Right atrium auricular region (tissue), 2 donors: ENCODE results near the gene CRYL1. TPM values are rescaled to one million over a fixed set of nuclear protein-coding genes. Genes with fewer than 3 reads are reported as not detected.

ENCODE experiments used
- DNase-seq: peaks from one replicate; pipeline ENCODE4 v3.0.0-alpha.2; 2019; ENCODE audit warnings: low spot score
- H3K27ac ChIP-seq, 2 donors: fragments of 200-600 bp; sonication (generic); 1 replicate in 1 of 2; 2 replicates in 1 of 2; pipeline ENCODE4 v1.5.1; 2016 to 2019
- H3K27me3 ChIP-seq, 2 donors: fragments of 200-600 bp; sonication (generic); one replicate each; pipeline versions ENCODE4 v1.5.1 to v1.6.0; 2017 to 2019
- H3K36me3 ChIP-seq: fragments of 200-600 bp; sonication (generic); one replicate; pipeline ENCODE4 v1.5.1; 2016
- H3K4me1 ChIP-seq, 2 donors: fragments of 200-600 bp; sonication (generic); one replicate each; pipeline versions ENCODE4 v1.5.1 to v1.6.0; 2017 to 2019
- H3K4me3 ChIP-seq, 2 donors: fragments of 200-600 bp; sonication (generic); 1 replicate in 1 of 2; 2 replicates in 1 of 2; pipeline ENCODE4 v1.5.1; 2017 to 2019; ENCODE audit warnings: mild to moderate bottlenecking in 1 of 2, moderate library complexity in 1 of 2
- H3K9me3 ChIP-seq, 2 donors: fragments of 200-600 bp; sonication (generic); one replicate each; pipeline ENCODE4 v1.5.1; 2019
- total RNA-seq, 2 donors: library from RNA; depleted of rRNA; stranded (reverse); fragments of >200 nt; gene quantifications; one replicate each; pipeline ENCODE4 v1.1.0, GENCODE V29; 2016
- TF ChIP-seq, protein P1 (sequence below), 2 donors: fragments of 200-600 bp; sonication (generic); IDR thresholded peaks; one replicate each; pipeline ENCODE4 v1.5.1; 2019; ENCODE audit warnings: antibody characterized with exemption in 2 of 2

The CRYL1 gene
- total RNA-seq, 2 donors from 2014 or later = 26.5 to 27.9 TPM

DNA sequence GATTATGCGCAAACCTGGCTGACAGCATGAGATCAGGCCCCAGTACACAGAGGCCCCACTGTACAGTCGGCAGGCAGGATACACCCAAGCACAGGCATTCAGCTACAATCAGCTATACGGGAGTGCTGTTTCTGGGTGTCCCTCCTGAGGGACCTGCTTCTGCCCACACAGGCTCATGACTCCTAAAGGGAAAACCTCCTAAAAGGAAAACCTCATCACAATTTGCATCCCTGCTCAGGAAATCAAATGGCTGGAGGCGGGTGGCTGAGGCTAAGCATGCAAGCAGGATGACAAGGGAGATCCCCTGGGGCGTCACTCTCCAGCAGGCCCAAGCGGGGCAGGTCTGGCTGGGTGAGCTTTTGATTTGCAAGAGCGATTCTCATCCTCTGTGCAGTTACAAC is 99.8 kb downstream of the CRYL1 start:
- H3K4me3 ChIP-seq = no peak overlapping the region
- no peaks in the 10 kb centered on the region for H3K27me3 ChIP-seq
- no peaks in the 10 kb centered on the region for H3K9me3 ChIP-seq
- TF ChIP-seq, protein P1, sequence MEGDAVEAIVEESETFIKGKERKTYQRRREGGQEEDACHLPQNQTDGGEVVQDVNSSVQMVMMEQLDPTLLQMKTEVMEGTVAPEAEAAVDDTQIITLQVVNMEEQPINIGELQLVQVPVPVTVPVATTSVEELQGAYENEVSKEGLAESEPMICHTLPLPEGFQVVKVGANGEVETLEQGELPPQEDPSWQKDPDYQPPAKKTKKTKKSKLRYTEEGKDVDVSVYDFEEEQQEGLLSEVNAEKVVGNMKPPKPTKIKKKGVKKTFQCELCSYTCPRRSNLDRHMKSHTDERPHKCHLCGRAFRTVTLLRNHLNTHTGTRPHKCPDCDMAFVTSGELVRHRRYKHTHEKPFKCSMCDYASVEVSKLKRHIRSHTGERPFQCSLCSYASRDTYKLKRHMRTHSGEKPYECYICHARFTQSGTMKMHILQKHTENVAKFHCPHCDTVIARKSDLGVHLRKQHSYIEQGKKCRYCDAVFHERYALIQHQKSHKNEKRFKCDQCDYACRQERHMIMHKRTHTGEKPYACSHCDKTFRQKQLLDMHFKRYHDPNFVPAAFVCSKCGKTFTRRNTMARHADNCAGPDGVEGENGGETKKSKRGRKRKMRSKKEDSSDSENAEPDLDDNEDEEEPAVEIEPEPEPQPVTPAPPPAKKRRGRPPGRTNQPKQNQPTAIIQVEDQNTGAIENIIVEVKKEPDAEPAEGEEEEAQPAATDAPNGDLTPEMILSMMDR (IDR thresholded peaks at IDR 0.05) = no peak
- no peaks in the 10 kb centered on the region for H3K36me3 ChIP-seq
- H3K4me1 ChIP-seq = peaks cover 0 to 13% of the 10 kb centered on the region in 2 donors
- no peak for DNase-seq
- H3K27ac ChIP-seq = no peak overlapping the region

DNA sequence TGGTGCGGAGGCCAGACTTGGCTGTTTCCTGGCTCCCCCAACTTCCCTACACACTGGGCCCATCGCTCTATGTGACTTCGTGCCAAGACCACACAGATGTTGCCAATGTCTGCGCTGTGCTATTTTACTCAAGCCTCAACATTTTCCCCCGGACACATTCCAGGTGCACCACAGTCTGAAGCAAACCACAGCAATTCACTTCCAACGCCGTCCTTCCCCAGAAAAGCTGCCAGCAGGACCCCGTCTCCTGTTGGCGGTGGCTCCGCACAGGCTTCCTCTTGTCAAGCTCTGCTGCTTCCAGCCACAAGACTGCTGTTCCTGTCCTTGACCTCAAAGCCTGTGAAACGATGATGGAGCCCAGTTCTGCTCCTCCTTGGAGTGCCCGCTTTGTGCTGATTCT is 100.7 kb downstream of the CRYL1 start:
- peaks cover 0 to 13% of the 10 kb centered on the region in 2 donors for H3K4me1 ChIP-seq
- H3K27ac ChIP-seq = no peak overlapping the region
- TF ChIP-seq, protein P1 (IDR thresholded peaks at IDR 0.05) = no peak

DNA sequence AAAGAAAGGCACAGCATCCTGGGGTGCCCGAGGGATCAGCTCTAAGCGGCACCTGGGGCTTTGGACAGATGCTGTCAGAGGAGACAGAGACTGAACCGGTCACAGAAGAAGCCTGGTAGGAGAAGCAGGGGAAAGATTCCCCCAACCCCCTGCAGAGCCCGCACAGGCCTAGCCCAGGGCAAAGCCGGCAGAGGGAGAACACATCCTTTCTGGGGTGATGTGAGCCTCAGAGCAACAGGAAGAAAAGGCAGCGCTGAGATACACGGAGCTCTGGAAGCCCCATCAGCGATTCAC is 101.2 kb downstream of the CRYL1 start:
- Histone ChIP-seq H3K9me3 (no peaks in the 10 kb centered on the region), H3K27ac (no peak overlapping the region), H3K27me3 (no peaks in the 10 kb centered on the region), H3K4me3 (no peak overlapping the region), H3K36me3 (no peaks in the 10 kb centered on the region), H3K4me1 (peaks cover 0 to 13% of the 10 kb centered on the region in 2 donors)
- no peak for DNase-seq
- TF ChIP-seq, protein P1 (IDR thresholded peaks at IDR 0.05) = no peak

More for the DNA sequence above, 100.7 kb downstream of the CRYL1 start:
- DNase-seq = no peak
- H3K4me3 ChIP-seq = no peak overlapping the region
- H3K36me3 ChIP-seq = no peaks in the 10 kb centered on the region
- H3K27me3 ChIP-seq = no peaks in the 10 kb centered on the region
- H3K9me3 ChIP-seq = no peaks in the 10 kb centered on the region

DNA sequence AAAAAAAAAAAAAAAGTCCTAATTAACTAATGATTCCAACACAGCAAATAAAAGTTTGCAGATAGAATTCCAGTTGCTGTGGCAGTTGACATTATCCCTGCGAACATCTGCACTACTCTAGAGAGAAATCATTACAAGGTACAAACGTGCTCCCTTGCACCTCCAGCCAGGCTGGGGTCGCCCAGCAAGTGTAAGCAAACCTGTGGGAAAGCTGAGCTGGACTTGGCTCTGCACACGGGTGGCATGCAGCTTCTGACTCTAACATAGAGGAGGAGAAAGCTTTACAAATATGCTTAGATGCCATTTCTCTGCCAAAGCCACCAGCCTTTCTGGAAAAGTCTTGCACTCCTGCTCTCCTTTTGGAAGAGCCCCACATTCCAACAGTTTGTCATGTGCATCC is 103.3 kb downstream of the CRYL1 start:
- Histone ChIP-seq H3K27ac (no peak overlapping the region), H3K4me3 (no peak overlapping the region), H3K27me3 (no peaks in the 10 kb centered on the region), H3K9me3 (no peaks in the 10 kb centered on the region), H3K36me3 (no peaks in the 10 kb centered on the region), H3K4me1 (peaks cover 0 to 12% of the 10 kb centered on the region in 2 donors)
- DNase-seq = no peak
- TF ChIP-seq, protein P1 (IDR thresholded peaks at IDR 0.05) = no peak

DNA sequence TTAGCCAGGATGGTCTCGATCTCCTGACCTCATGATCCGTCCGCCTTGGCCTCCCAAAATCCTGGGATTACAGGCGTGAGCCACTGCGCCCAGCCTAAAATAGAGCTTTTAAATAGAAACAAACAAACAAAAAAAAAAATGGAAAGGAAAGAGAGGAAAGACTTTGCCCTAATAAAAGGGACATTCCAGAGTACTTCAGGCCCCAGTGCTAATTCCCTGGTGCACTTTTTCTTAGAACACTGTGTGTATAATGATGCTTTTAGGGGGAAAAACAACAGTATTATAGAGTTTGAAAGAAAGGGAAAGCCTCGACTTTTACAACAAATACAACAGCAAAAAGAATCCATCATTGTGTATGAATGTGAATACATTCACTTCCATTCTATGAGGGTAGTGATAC is 104.7 kb downstream of the CRYL1 start:
- no peaks in the 10 kb centered on the region for H3K4me1 ChIP-seq
- no peaks in the 10 kb centered on the region for H3K36me3 ChIP-seq
- no peak overlapping the region for H3K4me3 ChIP-seq
- TF ChIP-seq, protein P1 (IDR thresholded peaks at IDR 0.05) = no peak
- H3K27ac ChIP-seq = no peak overlapping the region
- no peak for DNase-seq
- H3K9me3 ChIP-seq = no peaks in the 10 kb centered on the region
- no peaks in the 10 kb centered on the region for H3K27me3 ChIP-seq

DNA sequence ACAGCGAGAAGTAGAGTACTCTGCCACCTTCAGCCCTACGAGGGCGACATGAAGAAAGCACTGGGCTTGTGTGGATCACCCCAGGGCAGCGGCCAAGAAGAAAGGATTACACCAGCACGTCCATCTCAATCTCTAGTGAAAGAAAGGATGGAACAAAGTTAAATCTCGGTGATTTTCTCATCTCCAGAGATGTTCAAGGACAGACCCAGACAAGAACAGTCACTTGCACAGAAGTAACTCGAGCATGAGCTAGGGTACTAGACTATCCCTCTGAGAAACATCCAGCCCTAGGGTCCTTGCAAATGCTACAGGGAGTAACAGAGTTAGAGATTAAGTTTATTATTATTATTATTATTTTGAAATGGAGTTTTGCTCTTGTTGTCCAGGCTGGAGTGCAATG is 106.7 kb downstream of the CRYL1 start:
- Histone ChIP-seq H3K4me3 (no peak overlapping the region), H3K9me3 (no peaks in the 10 kb centered on the region), H3K27me3 (no peaks in the 10 kb centered on the region), H3K4me1 (no peaks in the 10 kb centered on the region), H3K27ac (no peak overlapping the region), H3K36me3 (no peaks in the 10 kb centered on the region)
- no peak for DNase-seq
- TF ChIP-seq, protein P1 (IDR thresholded peaks at IDR 0.05) = no peak
